H1 (cell line): Measurements from ENCODE around the gene PTK6. TPM values are rescaled to one million over a fixed set of nuclear protein-coding genes. Genes with fewer than 3 reads are reported as not detected.

Experiments
- KDM4A ChIP-seq: IDR thresholded peaks from one replicate; pipeline ENCODE4 v1.7.1; 2012; ENCODE audit warnings: low read depth, mild to moderate bottlenecking, moderate library complexity, low read length, inconsistent platforms; ENCODE audit not compliant: severe bottlenecking
- NRF1 ChIP-seq: IDR thresholded peaks from 2 replicates; pipeline ENCODE4 v1.6.1; 2011; ENCODE audit warnings: mild to moderate bottlenecking, low read depth, low read length, improper control_type of control experiment
- POLR2A ChIP-seq, 2 experiments: IDR thresholded peaks; 1 replicate in 1 of 2; 2 replicates in 1 of 2; pipeline ENCODE4 v1.6.1; 2011; ENCODE audit warnings: low read depth in 2 of 2, low read length in 2 of 2, mild to moderate bottlenecking in 2 of 2; ENCODE audit errors: control extremely low read depth in 1 of 2
- SIN3A ChIP-seq, 2 experiments: IDR thresholded peaks in 1 of 2; conservative IDR thresholded peaks in 1 of 2; 2 replicates each; pipeline ENCODE4 v1.6.1; 2011 to 2012; ENCODE audit warnings: low read length in 2 of 2, improper control_type of control experiment in 1 of 2, low read depth in 1 of 2, mild to moderate bottlenecking in 1 of 2
- SP4 ChIP-seq: IDR thresholded peaks from 2 replicates; pipeline ENCODE4 v1.6.1; 2012; ENCODE audit warnings: low read length, inconsistent platforms
- TAF1 ChIP-seq: IDR thresholded peaks from 2 replicates; pipeline ENCODE4 v1.6.1; 2011; ENCODE audit warnings: mild to moderate bottlenecking, low read depth, low read length
- polyA plus RNA-seq, 7 experiments: library from polyadenylated mRNA; depleted of rRNA in 3 of 7; stranded (reverse) in 5 of 7; unstranded in 2 of 7; fragments of >200 nt in 5 of 7; fragments of 200-250 nt in 2 of 7; gene quantifications; 1 replicate in 5 of 7; 2 replicates in 1 of 7; 4 replicates in 1 of 7; pipeline versions ENCODE4 v1.2.1 to v1.2.3, GENCODE V29; 2011 to 2013; ENCODE audit warnings: missing spikeins in 2 of 7, mixed read lengths in 2 of 7
- total RNA-seq: library from RNA; stranded (reverse); fragmentation: NEBNext Ultra II Directional; extraction: Animal tissue kit (Norgen Biotek cat#: 25700); gene quantifications from 2 replicates; pipeline ENCODE4 v1.2.1, GENCODE V29; 2021

The PTK6 gene
- total and polyA plus RNA-seq, 2 of the 8 experiments (the other 6 are each of a cell fraction or from before 2014, with no cell fraction given) = 0.12 to 0.19 TPM

DNA sequence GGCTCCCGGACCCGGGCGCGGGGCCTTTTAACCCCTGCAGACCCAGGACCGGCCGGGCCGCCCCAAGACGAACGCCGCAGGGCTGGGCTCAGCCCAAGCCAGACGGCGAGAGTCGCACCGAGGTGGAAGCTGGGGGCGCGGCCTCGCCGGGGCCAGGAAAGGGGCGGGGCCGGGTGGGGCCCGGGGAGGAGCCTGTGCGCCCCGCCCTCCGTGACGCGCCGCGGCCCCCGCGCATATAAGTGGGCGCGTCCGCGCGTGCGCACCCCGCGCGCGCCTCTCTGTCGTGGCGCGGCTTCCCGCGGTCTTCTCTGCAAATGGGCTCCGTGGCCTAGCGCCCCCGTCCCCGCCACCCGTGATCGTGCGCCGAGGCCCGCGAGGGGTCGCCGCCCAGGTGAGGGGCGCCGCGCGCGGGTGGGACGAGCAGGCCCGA is 16.7 kb downstream of the PTK6 start, which contains the start of gene PPDPF (continued):
- TF ChIP-seq SIN3A (conservative IDR thresholded peaks at IDR 0.05 in 1 of 2, IDR thresholded peaks at IDR 0.05 in 1 of 2; ENCODE audit: low read depth in 1 of 2, low read length in 2 of 2) (no peak), NRF1 (peak; percentile 36), KDM4A (no peak), POLR2A (IDR thresholded peaks at IDR 0.05; ENCODE audit: control extremely low read depth in 1 of 2, low read depth in 2 of 2, low read length in 2 of 2) (peak; percentile 70 to 87), SP4 (no peak), TAF1 (peak; percentile 65)
